Activated CD4-positive, alpha-beta memory T cell treated with anti-CD3 and anti-CD28 coated beads, Interleukin-2, amount 10 ng/mL, durations not matched to agents 7 days and 5 days (primary cell): ENCODE measurements around the gene SIN3B. TPM values are rescaled to one million over a fixed set of nuclear protein-coding genes. Genes with fewer than 3 reads are reported as not detected.
A peak's percentile ranks its signal among the peaks of the same experiment; 100 is the strongest.

Experiments
- CTCF ChIA-PET: fragments of 350-600 bp; sonication (Branson Sonifier 250); formaldehyde crosslinking; loops from one replicate; lab custom pipeline; 2021; ENCODE audit warnings: antibody characterized with exemption, inconsistent platforms; lab: Charles Lee
- POLR2A ChIA-PET: fragments of 350-600 bp; sonication (Branson Sonifier 250); formaldehyde crosslinking; loops from one replicate; lab custom pipeline; 2021; ENCODE audit warnings: antibody characterized with exemption; lab: Charles Lee
- DNase-seq: peaks from one replicate; pipeline ENCODE4 v3.0.0-alpha.2; 2020
- H3K27ac Mint-ChIP-seq: one replicate; pipeline ENCODE4 v1.8.0; 2021; ENCODE audit warnings: mild to moderate bottlenecking, mixed read lengths
- H3K27me3 Mint-ChIP-seq: one replicate; pipeline ENCODE4 v1.8.0; 2021; ENCODE audit warnings: mixed read lengths
- H3K36me3 Mint-ChIP-seq: one replicate; pipeline ENCODE4 v1.8.0; 2021; ENCODE audit warnings: low read depth, mixed read lengths
- H3K4me1 Mint-ChIP-seq: one replicate; pipeline ENCODE4 v1.8.0; 2021; ENCODE audit warnings: mixed read lengths
- H3K4me3 Mint-ChIP-seq: one replicate; pipeline ENCODE4 v1.8.0; 2021; ENCODE audit warnings: mild to moderate bottlenecking, mixed read lengths
- H3K9me3 Mint-ChIP-seq: one replicate; pipeline ENCODE4 v1.8.0; 2021; ENCODE audit warnings: mixed read lengths
- total RNA-seq, 2 experiments: library from RNA; stranded (reverse); gene quantifications; one replicate each; pipeline ENCODE4 v1.2.3, GENCODE V29; 2021

The SIN3B gene
- total RNA-seq, 2 experiments from 2014 or later, result 25.8 to 28.1 TPM

DNA sequence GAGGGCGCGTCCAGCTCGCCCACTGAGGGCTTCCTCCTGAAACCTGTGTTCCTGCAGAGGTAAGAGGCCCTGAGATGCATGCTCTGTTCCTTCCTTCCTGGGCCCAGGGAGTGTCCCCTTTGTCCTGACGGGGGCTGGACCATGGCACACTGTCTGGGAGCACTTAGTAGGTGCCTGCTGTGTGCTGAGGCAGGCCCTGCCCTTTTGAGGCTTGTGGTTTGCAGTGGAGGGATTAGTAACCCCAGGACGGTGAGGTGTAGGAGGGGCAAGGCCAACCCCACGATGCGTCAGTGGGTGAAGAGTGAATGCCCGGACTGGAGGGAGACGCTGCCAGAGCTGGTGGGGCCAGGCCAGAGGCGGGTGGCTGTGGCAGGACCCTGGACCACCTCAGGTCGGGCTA lies 48.4 kb downstream of the SIN3B start:
- no peak for DNase-seq
- Mint-ChIP-seq H3K9me3 (peaks cover 23% of the 10 kb centered on the region), H3K27me3 (no peaks in the 10 kb centered on the region), H3K27ac (no peak overlapping the region), H3K36me3 (peaks cover 70% of the 10 kb centered on the region), H3K4me1 (peaks cover 24% of the 10 kb centered on the region), H3K4me3 (no peak overlapping the region)
- CTCF ChIA-PET, result no interaction called here
- POLR2A ChIA-PET, result no interaction called here

DNA sequence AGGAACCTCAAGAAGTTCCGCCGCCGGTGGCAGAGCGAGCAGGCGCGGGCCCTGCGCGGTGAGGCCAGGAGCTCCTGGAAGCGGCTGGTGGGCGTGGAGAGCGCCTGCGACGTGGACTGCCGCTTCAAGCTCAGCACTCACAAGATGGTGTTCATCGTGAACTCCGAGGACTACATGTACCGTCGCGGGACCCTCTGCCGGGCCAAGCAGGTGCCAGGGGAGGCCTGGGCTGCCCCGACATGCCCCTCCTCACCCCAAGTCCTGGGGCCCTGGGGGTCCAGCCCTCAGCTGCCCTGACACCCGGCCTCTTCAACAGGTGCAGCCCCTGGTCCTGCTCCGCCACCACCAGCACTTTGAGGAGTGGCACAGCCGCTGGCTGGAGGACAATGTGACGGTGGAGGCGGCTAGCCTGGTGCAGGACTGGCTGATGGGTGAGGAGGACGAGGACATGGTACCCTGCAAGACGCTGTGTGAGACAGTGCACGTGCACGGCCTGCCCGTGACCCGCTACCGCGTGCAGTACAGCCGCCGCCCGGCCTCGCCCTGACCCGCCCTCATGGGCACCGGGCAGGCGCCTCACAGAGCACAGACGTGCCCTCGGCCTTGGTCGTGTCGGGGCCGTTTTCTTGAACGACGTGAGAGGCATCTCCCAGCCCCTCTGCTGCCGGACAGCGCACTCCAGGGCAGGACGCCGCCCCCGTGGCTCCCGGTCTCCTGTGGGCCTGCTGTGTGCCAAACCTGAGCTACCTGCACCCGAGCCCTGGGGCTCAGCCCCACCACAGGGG lies 49.2 kb downstream of the SIN3B start:
- H3K9me3 Mint-ChIP-seq, result peaks cover 27% of the 10 kb centered on the region
- H3K4me1 Mint-ChIP-seq, result peaks cover 29% of the 10 kb centered on the region
- H3K4me3 Mint-ChIP-seq, result no peak overlapping the region
- peaks cover 70% of the 10 kb centered on the region for H3K36me3 Mint-ChIP-seq
- H3K27me3 Mint-ChIP-seq, result no peaks in the 10 kb centered on the region
- POLR2A ChIA-PET, result no interaction called here
- CTCF ChIA-PET, result no interaction called here
- no peak overlapping the region for H3K27ac Mint-ChIP-seq
- no peak for DNase-seq

DNA sequence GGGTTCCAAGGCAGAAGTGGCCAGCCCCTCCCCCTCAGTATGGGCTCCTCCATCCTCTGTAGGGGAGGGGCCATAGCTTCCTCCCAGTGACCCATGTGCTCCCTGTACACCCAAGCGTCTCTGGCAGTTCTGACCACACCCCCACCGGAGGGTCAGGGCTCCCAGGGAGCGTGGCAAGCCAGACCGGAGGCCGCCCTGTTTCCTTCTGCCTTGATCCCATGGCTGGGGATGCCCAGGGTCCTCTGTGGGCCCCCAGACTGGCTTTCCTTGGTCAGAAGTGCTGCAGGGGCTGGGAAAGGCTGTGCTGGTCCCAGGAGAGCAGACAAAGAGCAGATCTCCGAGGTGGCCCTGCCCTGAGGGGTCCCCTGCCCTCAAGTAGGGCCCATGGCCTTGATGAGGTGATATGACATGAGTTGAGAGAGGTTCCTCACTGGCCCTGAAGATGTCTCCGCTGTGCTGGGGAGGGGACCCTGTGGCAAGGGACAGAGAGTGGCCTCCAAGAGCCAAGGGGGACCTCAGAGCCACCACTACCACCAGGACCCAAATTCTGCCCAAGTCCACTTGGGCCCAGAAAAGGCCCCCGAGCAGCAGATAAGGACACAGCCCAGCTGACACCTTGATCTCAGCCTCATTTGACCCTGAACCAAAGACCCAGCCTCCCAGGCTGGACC lies 51.8 kb downstream of the SIN3B start:
- Mint-ChIP-seq H3K9me3 (peaks cover 19% of the 10 kb centered on the region), H3K27ac (no peak overlapping the region), H3K4me1 (peaks cover 26% of the 10 kb centered on the region), H3K4me3 (no peak overlapping the region), H3K27me3 (no peaks in the 10 kb centered on the region), H3K36me3 (peaks cover 54% of the 10 kb centered on the region)
- POLR2A ChIA-PET, result no interaction called here
- CTCF ChIA-PET, result no interaction called here
- DNase-seq, result no peak

DNA sequence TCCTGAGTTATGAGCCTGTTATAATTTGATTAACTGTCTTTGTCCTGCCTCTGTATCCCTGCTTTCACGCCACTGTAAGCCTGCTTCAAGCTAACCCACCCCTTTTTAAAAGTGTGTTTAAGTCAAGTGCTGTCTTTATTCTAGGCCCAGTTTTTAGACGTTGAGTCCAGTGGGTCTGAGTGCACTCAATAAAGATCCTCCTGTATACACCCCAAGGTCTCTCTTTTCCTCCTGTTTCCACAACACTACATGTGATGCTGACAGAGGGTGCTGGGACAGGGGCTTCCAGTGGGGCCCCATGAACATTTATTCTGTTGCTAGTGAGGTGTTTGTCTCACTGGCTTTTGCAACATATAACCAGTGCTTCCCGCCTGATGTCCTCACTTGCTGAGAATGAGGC lies 52.9 kb downstream of the SIN3B start:
- Mint-ChIP-seq H3K9me3 (peaks cover 19% of the 10 kb centered on the region), H3K4me1 (peaks cover 21% of the 10 kb centered on the region), H3K27ac (no peak overlapping the region), H3K4me3 (no peak overlapping the region), H3K27me3 (no peaks in the 10 kb centered on the region), H3K36me3 (peaks cover 46% of the 10 kb centered on the region)
- DNase-seq, result no peak
- ChIA-PET POLR2A (no interaction called here), CTCF (no interaction called here)

DNA sequence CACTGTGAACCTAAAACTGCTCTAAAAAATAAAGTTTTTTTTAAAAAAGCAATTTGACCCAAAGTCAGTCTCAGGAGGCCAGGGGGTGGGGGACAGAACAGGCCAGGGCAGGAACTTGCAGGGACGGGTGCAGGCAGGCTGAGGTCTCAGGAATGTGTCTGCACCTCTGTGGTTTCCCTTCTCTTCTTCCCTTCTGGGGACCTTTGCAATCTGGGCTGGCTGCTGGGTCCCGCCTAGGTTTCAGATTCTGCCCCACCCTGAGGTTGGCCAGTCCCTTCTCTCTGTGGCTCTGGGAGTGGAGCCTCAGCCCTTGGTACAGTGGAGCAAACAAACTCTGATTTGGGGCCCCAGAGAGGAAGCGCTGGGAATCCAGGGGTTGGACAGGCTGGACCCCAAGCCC lies 54.3 kb downstream of the SIN3B start:
- no peak overlapping the region for H3K4me3 Mint-ChIP-seq
- POLR2A ChIA-PET, result no interaction called here
- H3K27me3 Mint-ChIP-seq, result no peaks in the 10 kb centered on the region
- H3K36me3 Mint-ChIP-seq, result peaks cover 39% of the 10 kb centered on the region
- no peak overlapping the region for H3K27ac Mint-ChIP-seq
- no peak for DNase-seq
- CTCF ChIA-PET, result no interaction called here
- H3K9me3 Mint-ChIP-seq, result peaks cover 19% of the 10 kb centered on the region
- H3K4me1 Mint-ChIP-seq, result peaks cover 27% of the 10 kb centered on the region

DNA sequence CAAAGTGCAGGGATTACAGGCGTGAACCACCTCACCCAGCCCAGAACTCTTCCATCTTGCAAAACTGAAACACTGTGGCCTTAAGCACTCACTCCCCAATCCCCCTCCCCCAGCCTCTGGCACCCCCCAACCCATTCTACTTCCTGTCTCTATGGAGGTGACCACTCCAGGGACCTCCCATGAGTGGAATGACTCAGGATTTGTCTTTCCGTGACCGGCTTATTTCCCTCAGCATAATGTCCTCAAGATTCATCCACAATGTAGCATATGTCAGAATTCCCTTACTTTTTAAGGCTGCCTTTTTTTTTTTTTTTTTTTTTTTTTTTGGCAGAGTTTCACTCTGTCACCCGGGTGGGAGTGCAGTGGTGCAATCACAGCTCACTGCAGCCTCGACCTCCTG lies 56.0 kb downstream of the SIN3B start:
- no peak overlapping the region for H3K27ac Mint-ChIP-seq
- no peak overlapping the region for H3K4me3 Mint-ChIP-seq
- peaks cover 16% of the 10 kb centered on the region for H3K9me3 Mint-ChIP-seq
- peaks cover 35% of the 10 kb centered on the region for H3K4me1 Mint-ChIP-seq
- ChIA-PET CTCF (interaction anchor here (0.6 kb wide), 1 partner anchor 1558 kb away, joined by 3 read pairs; no protein-coding TSS in a partner anchor), POLR2A (no interaction called here)
- no peak for DNase-seq
- H3K27me3 Mint-ChIP-seq, result no peaks in the 10 kb centered on the region
- H3K36me3 Mint-ChIP-seq, result peaks cover 26% of the 10 kb centered on the region

DNA sequence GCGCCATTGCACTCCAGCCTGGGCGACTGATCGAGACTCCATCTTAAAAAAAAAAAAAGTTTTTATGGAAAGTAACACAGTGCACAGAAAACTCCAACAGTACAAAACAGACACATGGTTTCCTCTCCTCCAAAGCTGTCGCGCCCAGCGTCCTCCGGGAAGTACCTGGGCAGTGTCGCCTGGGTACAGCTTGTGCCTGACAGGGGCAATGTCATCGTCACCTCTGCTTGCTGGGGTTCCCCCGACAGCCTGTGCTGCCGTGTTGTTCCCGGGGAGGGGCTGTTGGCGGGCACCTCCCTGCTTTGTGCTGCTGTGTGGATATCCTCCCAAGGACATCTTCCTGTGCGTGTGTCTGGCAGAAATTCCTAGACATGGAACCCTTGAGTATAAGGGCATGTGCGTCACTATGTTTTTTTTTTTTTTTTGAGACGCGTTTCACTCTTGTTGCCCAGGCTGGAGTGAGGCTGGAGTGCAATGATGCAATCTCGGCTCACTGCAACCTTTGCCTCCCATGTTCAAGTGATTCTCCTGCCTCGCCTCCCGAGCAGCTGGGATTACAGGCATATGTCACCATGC lies 57.2 kb downstream of the SIN3B start:
- no peak for DNase-seq
- peaks cover 14% of the 10 kb centered on the region for H3K36me3 Mint-ChIP-seq
- CTCF ChIA-PET, result no interaction called here
- POLR2A ChIA-PET, result no interaction called here
- H3K9me3 Mint-ChIP-seq, result peaks cover 13% of the 10 kb centered on the region
- H3K4me3 Mint-ChIP-seq, result no peak overlapping the region
- no peak overlapping the region for H3K27ac Mint-ChIP-seq
- H3K4me1 Mint-ChIP-seq, result peaks cover 35% of the 10 kb centered on the region
- H3K27me3 Mint-ChIP-seq, result peaks cover 2% of the 10 kb centered on the region

DNA sequence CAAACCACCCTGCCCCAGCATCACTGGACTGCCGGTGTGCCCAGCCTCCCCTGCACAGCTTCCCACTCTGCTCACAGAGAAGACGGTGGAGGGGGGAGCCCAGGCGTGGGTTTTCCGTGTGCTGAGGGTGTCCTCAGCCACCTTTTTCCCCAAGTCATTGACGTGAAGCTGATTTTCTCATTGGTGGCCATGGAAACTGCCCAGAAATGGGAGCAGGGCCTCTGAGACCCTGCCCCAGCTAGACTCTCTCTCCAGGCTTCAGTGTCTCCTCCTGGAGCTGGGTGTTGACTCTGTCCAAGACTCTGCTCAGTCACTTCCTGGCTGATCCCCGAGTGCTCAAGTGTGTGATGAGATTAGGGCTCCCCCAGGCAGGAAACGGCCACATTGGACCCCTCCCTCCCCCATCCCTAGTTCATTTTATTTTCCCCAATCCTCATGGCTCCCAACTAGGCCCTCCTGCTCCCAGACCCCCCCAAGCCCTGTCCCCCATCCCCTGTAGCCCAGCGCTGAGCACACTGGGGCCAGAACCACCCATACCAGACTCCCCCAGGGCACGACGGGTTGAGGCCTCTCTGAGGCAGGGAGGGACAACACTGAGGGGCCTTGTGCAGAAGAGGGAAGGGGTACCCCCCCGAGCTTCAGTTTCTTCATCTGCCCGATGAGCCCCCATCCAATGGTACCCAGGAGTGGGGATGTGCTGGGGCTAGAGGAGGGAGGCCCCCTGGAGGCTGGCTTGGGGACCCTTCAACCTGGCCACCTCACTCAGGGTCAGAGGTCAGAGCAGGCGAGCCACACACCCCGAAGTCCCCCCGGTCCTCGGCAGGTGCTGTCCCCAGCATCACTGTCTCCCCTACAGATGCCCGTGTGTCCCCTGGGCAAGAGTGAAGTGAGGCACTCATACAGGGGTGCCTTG lies 58.4 kb downstream of the SIN3B start:
- H3K27ac Mint-ChIP-seq, result no peak overlapping the region
- H3K36me3 Mint-ChIP-seq, result peaks cover 6% of the 10 kb centered on the region
- H3K4me1 Mint-ChIP-seq, result peaks cover 35% of the 10 kb centered on the region
- no peak for DNase-seq
- H3K4me3 Mint-ChIP-seq, result no peak overlapping the region
- ChIA-PET CTCF (interaction anchor here (0.6 to 1.4 kb wide), 2 partner anchors 12 to 370 kb away, joined by 3 to 4 read pairs; no protein-coding TSS in a partner anchor), POLR2A (no interaction called here)
- H3K9me3 Mint-ChIP-seq, result peaks cover 4% of the 10 kb centered on the region
- H3K27me3 Mint-ChIP-seq, result peaks cover 2% of the 10 kb centered on the region

DNA sequence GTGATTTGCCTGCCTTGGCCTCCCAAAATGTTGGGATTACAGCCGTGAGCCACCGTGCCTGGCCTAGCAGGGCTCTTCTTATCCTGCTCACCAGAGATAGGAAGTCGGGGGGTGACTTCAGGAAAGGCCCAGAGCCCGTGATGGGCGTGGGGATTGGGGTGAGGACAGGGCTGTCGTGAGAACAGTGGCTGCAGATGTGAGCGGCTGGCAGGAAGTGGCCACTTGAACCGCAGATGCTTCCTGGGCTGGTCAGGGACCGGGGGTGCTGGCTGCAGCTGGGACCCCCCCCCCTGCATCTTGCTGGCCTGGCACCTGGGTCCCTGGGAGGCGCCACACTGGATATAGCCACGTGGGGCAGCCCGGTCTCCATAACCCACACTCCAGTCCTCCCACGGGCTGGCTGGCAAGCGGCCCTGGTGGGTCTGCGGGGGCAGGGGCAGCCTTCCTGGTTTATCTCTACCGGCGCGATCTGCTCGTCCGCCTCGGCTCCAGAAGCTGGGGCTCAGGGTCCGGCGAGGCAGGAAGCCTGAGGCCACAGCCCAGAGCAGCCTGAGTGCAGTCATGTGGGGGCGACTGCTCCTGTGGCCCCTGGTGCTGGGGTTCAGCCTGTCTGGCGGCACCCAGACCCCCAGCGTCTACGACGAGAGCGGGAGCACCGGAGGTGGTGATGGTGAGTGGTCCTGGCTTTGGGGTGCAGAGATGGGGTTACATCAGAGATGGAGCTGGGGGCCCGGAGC lies 59.6 kb downstream of the SIN3B start, which contains the start of gene F2RL3:
TSS of gene F2RL3 (plus strand) at position 371 of the 737 bp plus-strand sequence. CDS start at position 562, 191 bp downstream.
- Mint-ChIP-seq H3K36me3 (peaks cover under 1% of the 10 kb centered on the region), H3K27ac (peak within 1 kb of the TSS; percentile 52), H3K27me3 (peaks cover 3% of the 10 kb centered on the region), H3K9me3 (no peaks in the 10 kb centered on the region), H3K4me1 (peaks cover 36% of the 10 kb centered on the region), H3K4me3 (no peak within 1 kb of the TSS)
- ChIA-PET CTCF (interaction anchor here (1.4 kb wide), 1 partner anchor 11 kb away, joined by 4 read pairs; no protein-coding TSS in a partner anchor), POLR2A (no interaction called here)
- DNase-seq, result peak; percentile 44

DNA sequence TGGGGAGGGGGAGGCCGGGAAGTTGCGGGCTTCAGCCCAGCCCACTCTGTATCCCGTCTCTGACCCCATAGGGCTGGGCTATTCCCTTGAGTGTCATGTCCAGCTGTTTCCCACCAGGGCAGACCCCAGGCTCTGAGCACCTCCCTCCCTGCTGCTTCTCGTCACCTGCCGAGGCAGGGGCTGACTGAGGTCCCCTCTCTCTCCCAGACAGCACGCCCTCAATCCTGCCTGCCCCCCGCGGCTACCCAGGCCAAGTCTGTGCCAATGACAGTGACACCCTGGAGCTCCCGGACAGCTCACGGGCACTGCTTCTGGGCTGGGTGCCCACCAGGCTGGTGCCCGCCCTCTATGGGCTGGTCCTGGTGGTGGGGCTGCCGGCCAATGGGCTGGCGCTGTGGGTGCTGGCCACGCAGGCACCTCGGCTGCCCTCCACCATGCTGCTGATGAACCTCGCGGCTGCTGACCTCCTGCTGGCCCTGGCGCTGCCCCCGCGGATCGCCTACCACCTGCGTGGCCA lies 60.2 kb downstream of the SIN3B start:
- ChIA-PET POLR2A (no interaction called here), CTCF (interaction anchor here (1.4 kb wide), 1 partner anchor 10 kb away, joined by 4 read pairs; no protein-coding TSS in a partner anchor)
- Mint-ChIP-seq H3K27ac (no peak overlapping the region), H3K36me3 (no peaks in the 10 kb centered on the region), H3K27me3 (peaks cover 4% of the 10 kb centered on the region), H3K4me1 (peaks cover 33% of the 10 kb centered on the region), H3K9me3 (no peaks in the 10 kb centered on the region), H3K4me3 (no peak overlapping the region)
- DNase-seq, result no peak

DNA sequence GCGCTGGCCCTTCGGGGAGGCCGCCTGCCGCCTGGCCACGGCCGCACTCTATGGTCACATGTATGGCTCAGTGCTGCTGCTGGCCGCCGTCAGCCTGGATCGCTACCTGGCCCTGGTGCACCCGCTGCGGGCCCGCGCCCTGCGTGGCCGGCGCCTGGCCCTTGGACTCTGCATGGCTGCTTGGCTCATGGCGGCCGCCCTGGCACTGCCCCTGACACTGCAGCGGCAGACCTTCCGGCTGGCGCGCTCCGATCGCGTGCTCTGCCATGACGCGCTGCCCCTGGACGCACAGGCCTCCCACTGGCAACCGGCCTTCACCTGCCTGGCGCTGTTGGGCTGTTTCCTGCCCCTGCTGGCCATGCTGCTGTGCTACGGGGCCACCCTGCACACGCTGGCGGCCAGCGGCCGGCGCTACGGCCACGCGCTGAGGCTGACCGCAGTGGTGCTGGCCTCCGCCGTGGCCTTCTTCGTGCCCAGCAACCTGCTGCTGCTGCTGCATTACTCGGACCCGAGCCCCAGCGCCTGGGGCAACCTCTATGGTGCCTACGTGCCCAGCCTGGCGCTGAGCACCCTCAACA lies 60.8 kb downstream of the SIN3B start:
- Mint-ChIP-seq H3K27me3 (peaks cover 5% of the 10 kb centered on the region), H3K9me3 (no peaks in the 10 kb centered on the region), H3K4me1 (peaks cover 33% of the 10 kb centered on the region), H3K36me3 (no peaks in the 10 kb centered on the region), H3K27ac (no peak overlapping the region), H3K4me3 (no peak overlapping the region)
- ChIA-PET POLR2A (no interaction called here), CTCF (no interaction called here)
- DNase-seq, result no peak
